OCI-M2 (cell line): ENCODE measurements around the gene HNF4A.
"Not testable (repeated sequence)": the region's sequence is repeated elsewhere in the genome, so short reads cannot be mapped to it uniquely, and the experiment has no call there.

Experiments used
- DNase-seq: peaks from one replicate; lab custom pipeline; 2025; ENCODE audit not compliant: unreplicated experiment; lab: John Stamatoyannopoulos, UW

HNF4A gene

DNA sequence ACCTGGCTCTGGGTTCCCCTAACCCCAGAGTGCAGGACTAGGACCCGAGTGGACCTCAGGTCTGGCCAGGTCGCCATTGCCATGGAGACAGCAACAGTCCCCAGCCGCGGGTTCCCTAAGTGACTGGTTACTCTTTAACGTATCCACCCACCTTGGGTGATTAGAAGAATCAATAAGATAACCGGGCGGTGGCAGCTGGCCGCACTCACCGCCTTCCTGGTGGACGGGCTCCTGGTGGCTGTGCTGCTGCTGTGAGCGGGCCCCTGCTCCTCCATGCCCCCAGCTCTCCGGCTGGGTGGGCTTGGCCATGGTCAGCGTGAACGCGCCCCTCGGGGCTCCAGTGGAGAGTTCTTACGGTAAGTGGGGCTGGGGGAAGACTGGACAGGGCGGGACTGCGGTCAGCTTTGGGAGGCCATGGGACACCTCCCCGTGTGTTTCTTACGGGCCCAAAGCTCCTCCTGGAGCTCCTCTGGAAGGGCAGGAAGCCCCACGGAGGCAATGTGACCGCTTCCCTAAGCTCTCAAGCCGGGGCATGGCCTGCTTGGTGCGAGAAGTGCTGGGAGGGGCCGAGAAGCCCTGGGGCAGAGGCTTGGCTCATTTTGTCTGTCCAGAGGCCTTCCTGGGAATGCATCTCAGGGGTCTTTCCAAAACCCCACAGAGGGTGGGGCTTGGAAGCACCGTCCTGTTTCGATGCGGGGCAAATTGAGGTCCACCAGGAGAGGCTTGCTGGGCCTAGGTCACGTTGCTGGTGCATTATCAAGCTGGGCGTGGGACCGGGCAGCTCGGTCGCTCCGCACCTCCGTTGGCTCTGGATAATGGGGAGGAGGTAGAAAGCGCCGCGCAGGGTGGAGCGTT is at the start of gene HNF4A:
HNF4A (plus strand) TSS at position 202 of the 855 bp plus-strand sequence; CDS start at position 308, 106 bp downstream.
- no peak for DNase-seq

DNA sequence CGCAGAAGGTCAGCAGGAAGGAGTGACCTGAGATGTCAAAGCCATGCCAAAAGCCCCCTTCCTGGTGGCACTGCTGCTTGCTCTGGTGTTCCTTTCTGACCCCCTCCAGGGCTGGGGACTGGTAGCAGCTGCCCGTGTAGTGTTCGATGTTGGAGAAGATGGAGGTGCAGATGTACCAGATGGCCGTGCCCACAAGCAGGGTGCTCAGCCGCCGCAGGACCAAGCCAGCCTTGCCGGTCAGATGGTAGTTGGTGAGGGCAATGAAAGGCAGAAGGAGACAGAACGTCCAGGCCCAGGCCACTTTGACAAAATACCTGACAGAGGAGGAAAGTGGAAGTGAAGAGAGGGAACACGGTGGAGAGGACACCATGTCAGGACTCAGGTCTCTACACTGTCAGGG is 48.6 kb upstream of the HNF4A start:
- DNase-seq = no peak

DNA sequence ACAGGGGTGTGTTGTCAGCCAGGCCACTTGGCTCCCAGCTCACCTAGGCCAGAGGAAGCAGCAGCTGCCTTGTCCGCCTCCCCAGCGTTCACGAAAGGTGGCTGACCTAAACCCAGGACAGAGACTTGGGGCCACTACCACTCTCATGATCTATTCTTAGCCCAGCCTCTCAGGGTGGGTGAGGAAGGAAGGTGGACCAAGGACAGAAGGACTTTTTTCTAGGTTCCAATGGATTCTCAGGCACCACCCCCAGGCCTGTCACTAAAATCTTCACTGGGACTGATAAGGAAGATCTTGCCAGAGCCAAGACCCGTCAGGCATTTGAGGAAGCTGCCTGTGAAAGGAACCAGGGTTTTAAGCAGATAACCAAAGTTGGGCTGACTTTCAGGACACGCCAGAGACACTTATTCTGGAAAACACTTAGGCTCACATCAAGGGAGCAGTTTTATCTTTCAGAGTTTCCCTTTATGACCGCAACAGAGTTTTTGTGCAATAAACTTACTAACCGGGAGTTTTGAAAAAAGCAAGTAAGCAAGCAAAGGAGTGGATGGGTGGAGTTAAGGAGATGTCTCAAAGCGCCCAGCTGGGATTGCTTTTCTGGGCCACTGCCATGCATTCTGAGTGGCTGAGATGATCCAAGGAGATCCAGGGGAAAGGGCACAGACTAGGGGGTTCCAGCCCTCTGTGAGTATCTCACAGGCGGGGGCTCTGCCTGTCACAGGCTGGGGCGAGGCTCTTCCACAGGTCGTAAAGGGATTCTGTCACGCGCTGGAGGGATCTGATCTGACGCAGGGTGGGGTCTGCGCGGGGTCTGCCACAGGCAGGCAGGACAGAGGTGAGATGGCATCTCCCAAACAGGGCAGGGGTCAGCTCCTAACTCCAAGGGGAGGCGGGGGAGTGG is 45.5 kb upstream of the HNF4A start:
- DNase-seq = peak; percentile 55

DNA sequence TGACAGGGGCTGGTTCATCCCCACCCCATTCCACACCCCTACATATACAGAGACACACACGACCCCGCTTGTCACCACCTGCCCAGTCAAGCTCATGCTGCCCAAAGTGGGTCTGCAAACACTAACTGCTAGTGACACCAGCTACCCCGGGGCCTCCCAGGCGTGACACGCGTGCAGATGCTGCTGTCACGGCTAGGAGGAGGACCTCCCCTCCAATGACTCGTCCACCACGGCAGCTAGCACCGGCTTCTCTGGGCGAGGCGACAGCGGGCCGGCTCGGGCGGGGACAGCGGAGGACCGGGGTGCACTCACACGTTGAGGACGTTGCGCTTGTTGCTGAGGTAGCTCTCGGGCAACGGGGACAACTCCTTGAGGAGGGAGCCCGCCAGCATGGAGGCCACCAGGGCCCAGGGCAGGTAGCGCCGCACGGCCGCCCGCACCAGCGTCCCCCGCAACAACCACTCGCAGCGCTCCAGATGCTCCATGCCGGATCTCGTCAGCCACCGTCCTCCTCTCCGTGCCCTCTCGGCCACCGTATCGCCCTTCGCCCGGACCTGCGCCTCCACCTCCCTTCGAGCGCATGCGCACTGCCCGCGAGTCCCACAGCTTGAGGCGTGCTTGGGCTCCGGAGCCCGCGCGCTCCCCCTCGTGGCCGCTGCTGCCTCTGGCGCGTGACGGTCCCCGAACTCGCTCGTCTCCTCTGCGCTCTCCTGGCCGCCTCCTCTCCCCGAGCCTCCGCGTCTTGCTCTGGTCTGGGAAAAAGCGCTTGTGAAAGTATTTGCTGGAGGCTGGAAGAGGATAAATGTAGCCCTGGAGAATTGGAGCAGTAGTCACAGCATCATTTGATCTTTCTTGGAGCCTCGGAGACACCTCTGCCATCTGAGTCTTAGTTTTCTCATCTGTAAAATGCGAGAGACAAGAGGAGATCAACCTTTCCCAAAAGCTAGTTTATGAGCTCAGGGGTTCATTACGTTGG is 44.5 kb upstream of the HNF4A start, which contains the start of gene FITM2:
FITM2 (minus strand) TSS at position 539 of the 976 bp plus-strand sequence; CDS start at position 485, 54 bp downstream.
- peak; percentile 81 for DNase-seq

DNA sequence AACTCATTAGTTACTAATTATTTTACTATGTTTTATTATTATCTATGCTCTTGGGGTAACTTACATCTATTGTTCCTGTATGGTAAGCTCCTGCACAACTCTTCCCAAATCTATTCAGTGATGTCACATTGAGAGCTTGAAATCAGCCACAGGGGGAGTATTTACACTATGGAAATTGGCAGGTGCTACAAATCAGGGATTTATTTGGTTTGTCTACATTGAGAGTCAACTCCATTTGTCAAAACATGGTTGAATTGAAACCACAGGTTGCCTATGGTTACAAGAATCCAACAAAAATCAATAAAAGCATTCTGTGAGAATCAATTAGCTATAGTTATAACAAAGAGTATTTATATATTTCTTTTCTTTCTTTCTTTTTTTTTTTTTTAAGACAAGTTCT is 40.6 kb upstream of the HNF4A start:
- no peak for DNase-seq

DNA sequence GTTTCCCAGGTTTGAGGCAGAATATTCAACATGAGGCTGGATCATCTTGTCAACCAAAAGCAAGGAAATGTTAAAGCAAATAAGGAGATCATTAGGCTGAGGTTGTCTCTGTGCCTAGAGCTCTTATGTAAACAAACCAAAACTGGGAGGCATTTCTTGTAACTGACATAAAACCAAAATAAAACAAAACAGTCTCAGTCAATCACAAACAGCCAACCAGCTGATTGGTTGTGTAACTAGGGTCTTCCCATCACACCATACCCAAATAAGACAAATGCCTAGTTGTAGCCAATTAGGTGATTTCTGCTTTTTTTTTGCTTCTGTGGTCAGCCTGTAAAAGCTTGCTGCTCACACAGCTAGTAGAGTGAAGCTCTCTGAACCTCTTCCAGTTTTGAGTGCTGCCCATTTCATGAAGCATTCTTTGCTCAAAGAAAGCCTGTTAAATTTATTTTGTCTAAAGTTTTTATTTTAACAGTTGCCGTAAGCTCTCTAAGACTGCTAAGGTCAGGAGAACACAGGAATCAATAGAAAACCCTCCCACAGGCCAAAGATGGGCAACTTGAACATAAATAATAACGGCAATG is 35.6 kb upstream of the HNF4A start:
- DNase-seq = no peak

DNA sequence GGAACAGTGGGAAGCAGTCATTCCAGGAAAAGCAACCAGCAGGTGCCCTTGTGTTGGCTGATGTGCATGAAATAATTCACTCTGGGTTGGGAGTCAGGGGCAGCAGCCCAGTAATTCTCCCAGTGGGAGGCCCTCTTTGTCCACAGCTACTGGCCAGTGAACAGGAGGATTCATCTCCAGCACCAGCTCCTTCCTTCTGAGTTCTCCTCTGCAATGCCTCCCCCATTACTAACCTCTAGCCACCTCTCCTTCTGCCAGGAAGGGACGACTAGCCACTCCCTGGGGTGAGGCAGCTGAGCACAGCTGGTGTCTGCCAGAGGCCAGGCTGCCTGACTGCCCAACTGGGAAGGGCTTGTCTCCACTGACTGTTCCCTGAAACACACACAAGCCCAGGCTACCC is 31.2 kb upstream of the HNF4A start:
- no peak for DNase-seq

DNA sequence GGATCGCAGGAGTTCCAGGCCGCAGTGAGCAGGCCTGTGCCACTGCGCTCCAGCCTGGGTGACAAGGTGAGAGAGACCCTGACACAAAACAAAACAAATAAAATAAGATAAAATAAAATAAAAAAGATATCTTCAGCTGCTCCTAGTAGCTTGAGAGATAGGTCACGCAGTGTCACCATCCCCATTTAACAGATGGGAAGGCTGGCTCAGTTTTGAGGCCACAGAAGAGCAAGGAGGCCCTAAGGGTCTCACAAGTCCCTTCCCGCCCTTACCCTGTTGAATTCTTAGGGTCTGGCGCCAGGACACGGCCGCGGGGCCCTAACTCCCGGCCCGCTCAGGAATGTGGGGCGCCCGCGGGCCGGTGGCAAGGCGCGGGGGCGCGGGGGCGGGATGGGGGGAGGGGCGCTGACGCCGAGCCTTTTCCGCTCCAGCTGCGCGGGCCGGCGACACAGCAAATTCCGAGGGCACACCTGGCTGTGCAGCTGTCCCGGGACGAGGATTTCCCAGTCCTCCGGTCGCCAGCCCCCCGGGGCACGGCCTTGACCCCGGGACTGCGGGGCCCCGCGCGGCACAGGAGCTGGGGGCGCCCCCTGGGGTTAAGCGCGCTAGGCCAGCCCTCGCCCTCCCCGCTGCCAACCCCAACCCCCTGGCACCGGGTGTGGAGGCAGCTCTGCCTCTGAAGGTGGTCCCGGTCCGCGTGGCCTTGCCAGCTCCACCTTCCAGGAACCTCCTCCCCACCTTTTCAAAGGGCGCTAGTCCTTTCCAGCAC is 28.9 kb upstream of the HNF4A start:
- DNase-seq = no peak

DNA sequence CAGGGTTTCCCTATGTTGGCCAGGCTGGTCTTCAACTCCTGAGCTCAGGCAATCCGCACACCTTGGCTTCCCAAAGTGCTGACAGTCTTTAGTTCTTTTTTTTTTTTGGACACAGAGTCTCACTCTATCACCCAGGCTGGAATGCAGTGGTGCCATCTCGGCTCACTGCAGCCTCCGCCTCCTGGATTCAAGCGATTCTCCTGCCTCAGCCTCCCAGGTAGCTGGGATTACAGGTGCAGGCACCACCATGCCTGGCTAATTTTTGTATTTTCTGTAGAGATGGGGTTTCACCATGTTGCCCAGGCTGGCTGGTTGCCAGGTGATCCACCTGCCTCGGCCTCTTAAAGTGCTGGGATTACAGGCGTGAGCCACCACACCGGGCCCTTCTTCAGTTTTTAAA is 27.8 kb upstream of the HNF4A start:
- not testable (repeated sequence) for DNase-seq

DNA sequence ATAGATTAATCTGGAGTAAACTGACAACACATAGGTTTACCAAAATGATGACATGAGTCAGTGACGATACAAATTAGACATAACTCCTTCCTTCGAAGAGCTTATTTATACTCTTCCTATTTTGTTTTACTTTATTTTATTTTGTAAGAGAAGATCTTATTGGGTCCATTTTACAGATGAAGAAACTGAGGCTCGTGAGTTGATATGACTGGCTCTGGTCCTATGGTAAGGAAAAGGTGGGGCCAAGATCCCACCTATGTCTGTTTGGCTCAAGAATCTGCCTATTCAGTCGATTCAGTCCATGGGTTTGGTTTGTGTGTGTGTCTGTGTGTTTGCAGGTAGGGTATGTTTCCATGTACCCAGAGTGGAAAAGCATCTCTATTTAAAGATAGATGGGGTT is 27.1 kb upstream of the HNF4A start:
- no peak for DNase-seq

DNA sequence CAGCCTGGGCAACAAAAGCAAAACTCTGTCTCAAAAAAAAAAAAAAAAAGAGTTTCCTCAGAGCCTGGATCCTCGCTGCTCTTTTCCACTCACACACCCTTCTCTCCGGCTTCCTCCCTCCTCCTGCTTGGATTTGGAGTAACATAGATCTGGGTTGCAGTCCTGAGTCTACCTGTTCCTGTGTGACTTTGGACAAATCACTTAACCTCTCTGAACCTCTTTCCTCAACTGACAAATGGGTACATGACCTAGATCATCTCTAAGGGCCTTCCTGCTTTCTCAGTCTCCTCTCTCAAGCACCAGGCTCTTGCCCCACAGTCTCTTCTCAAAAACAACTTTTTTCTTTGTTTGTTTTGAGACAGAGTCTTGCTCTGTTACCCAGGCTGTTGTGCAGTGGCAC is 24.3 kb upstream of the HNF4A start:
- no peak for DNase-seq

DNA sequence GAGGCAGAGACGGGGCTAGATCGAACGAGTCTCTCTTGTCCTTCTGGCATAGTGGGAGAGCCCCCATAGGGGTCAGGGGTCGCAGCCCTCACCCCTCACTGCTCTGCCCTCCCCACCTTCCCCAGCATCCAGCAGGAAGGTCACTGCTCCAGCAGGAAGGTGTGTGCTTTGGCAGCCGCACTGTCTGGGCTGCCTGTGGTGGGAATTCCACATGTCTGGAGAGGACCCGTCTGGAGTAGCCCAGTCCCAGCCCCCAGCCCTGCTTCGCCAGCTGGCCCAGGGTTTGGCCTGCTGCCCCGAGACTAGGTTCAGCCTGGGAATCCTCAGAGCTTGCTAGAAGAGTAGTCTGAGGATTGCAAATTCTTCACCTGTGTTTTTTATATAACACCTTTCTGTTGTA is 21.2 kb upstream of the HNF4A start:
- DNase-seq = no peak

DNA sequence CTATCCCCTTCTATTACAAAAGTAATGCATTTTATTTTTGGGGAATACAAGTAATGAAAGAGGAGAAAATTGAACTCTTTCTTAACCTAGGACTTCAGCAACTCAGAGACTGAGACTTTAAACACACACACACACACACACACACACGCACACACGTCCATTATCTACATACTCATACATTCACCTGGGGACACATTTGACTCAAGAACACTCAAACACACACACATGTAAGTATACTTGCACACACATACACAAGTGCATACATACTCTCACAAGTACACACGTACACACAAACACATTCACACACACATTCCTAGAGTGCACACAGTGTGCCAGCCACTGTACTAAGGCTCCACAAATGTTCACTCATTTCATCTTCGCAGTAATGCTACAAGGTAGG is 20.8 kb upstream of the HNF4A start:
- DNase-seq = no peak

DNA sequence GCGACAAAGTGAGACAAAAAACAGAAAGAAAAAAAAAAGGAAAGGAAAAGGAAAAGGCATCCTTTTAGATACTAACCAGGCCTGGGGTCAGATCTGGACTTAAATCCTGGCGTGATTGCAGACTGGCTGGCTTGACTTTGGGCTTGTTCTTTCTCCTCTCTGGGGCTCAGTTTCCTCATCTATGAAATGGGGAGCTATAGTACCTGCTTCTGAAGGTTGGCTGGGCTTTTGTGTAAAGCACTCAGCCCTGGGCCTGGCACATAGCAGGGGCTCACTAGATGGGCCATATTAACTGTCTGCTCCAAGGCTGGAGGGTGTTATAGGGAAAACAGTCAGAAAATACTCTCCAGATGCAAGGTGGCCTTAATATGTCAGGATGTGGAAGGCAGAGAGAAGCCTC is 19.8 kb upstream of the HNF4A start:
- no peak for DNase-seq

DNA sequence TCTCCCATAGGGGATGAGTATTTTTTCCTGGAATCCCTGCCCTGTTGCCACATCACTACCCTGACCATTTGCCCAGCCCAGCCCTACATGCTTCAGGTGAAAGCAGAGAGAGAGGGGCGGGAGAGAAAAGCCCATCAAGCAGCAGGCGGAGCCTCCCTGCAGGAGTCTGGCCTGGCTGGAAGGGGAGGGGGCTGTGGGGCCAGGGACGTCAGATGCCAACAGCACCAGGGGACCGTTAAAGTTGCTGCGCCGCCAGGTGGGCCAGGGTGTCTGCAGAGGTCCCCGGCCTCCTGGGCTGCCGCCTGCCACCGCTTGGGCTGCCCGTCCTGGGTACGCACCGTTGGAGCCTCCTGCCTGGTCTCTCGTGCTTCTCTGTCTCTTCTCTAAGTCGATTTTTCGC is 19.4 kb upstream of the HNF4A start:
- DNase-seq = no peak

DNA sequence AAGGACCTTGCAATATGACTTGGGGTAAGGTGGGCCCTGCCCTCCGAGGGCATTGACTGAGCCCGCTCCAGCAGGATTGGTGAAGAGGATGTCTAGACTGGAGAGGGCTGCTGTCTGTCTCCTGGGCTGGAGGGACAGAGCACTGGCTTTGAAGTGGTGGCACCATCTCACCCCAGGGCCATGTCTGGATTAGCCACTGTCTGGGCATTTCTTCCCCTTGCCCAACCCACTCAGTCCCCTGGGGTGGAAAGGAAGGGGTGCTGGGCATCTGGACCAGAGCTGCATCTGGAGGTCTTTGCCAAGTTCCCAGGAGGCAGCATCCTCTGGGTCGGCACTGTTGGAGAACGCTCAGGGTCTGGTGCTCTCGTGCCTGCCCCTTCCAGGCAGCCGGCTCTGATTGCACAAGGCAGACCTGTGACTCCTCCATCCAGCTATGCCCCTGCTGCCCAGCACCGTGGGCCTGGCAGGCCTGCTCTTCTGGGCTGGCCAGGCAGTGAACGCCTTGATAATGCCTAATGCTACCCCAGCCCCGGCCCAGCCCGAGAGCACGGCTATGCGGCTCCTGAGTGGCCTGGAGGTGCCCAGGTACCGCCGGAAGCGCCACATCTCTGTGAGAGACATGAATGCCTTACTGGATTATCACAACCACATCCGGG is 18.6 kb upstream of the HNF4A start, which contains the start of gene R3HDML:
R3HDML (plus strand) TSS at position 319 of the 656 bp plus-strand sequence; CDS start at position 434, 115 bp downstream.
- no peak for DNase-seq

DNA sequence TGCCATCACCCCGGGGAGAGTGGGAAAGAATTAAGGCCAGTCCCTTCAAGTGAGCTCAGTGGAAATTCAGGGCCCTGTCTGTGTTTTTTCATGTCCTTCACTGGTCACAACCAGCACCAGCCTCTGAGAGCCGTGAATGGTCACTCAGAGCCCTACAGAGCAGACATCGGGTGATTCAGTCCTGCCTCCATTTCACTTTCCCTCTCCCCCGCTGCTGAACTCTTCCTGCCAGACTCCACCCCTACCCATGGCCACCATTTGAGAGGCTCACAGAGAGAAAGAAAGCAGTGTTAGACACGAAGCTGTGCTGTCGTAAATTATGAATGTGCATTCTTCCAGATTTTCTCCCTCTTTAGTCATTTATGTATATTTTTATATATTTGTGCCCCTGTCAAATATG is 13.3 kb upstream of the HNF4A start:
- DNase-seq = no peak

DNA sequence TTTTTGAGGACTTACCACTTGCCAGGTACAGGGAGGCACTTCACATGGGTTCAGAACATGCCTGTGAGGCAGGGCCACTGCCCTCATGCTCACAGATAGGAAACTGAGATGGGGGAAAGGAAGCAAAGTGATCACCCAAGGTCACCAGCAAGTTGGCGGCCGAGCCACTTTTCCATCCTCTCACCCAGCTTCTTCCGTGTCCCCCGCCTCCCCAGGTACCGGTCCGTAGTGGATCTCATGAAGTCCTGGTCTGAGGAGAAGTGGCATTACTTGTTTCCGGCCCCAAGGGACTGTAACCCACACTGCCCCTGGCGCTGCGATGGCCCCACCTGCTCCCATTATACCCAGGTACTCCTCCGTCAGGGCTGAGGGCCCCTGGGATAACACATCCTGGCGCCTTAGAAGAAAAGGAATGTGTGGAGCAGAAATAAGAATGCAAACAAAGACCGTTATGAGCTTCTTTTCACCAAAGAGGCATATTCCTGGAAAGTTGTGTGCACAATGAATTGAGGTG is 12.3 kb upstream of the HNF4A start:
- DNase-seq = no peak

DNA sequence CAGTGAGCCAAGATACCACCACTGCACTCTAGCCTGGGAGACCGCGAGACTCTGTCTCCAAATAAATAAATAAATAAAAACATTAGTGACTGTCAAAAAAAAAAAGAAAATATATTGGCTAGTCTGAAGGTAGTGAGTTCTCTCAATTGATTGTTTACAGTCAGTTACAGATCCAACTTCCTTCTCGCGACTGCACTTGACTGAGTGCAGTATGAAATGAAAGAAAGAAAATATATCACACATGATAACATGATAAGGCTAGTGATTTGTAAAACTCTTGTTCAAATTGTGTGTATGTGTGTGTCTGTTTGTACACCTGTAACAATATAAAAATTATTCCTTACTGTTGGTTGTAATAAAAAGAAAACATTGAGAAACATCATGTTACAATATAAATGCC is 10.8 kb upstream of the HNF4A start:
- DNase-seq = no peak
